GM19395 (cell line): Measurements from ENCODE around the gene CACNA1C.
"Not testable (repeated sequence)": the region's sequence is repeated elsewhere in the genome, so short reads cannot be mapped to it uniquely, and the experiment has no call there.

ENCODE experiments used
- ATAC-seq: cut with Tn5 transposase; IDR thresholded peaks from one replicate; pipeline ENCODE4 v1.9.1; 2021; ENCODE audit warnings: mild to moderate bottlenecking, moderate library complexity; ENCODE audit not compliant: unreplicated experiment

CACNA1C gene

DNA sequence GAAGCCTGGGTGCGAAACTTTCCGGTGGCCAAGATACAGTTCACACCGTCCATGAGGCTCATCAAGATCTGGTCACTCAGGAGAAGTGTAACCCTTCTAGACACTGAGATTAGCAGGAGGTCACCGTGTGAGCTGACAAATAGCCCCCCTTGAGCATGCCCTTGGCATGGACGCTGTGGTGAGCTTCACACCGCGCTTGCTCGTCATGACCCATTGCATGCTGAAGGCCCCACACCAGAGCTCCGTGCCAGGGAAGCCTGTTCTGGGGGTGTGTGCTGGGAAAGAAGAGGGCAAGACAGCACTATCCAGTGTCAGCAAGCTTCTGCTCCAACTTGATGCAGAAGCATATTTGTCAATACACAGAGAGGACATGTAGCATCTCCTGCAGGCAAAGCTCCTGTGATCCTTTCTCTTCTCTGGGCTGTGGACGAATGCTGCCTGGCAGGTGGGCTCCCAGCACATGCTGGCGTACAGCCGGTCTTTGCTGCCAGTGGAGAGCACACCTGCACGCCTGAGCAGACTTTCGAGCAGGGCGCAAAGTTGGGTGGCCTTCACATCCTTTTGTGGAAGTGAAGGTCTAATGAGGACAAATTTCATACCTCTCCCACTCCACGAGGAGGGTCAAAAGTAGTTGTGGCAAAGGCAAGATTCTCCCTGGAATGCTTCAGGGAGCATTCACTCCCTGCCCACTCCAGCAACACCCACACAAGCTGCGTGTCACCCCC is 615.1 kb downstream of the CACNA1C start:
- no peak for ATAC-seq

DNA sequence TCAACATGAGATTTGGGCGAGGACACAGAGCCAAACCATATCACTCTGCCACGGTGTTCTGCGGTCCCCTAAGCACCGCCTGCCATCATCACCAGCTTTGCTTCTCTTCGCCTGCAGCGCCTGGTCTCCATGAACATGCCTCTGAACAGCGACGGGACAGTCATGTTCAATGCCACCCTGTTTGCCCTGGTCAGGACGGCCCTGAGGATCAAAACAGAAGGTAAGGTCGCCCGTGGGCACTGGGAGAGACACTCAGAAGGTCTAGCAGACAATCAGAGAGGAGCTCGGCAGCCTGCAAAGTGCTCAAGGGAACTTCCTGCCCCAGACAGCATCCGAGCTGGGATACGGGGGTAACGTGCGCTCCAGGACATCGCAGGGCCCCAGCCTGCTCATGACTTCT is 616.0 kb downstream of the CACNA1C start:
- no peak for ATAC-seq

DNA sequence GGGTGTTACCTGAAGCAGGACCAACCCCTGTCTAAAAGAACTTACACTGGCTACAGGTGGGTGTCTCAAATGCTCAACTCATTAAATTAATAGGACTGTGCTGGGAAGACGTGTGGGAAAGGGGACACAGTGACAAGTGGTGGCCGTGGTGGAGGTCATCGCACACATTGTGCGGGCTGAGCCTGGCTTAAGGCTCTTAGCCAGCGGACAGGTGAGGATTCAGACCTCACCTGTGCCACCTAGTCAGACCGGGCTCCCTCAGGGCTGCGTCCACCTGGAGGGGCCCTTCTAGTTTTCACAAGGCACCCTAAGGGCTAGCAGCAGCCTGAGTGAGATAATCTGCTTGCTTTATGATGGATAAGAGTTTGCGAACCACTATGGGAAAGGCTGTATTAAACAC is 616.8 kb downstream of the CACNA1C start:
- no peak for ATAC-seq

DNA sequence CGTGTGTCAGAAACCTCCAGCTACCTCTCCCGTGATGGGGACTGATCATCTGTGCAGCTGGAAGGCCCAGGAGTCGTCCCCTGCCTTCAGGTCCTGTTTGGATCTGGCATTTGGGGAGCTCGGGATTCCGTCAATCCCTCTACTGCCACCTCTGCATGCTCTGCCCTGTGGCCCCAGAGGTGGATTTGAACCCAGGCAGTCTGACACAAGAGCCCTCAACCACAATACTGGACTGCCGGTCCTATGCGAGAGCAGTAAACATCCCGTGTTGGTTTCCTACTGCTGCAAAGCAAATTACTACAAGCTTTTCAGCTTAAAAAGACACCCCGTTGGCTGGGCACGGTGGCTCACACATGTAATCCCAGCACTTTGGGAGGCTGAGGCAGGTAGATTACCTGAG is 620.1 kb downstream of the CACNA1C start:
- ATAC-seq = no peak

DNA sequence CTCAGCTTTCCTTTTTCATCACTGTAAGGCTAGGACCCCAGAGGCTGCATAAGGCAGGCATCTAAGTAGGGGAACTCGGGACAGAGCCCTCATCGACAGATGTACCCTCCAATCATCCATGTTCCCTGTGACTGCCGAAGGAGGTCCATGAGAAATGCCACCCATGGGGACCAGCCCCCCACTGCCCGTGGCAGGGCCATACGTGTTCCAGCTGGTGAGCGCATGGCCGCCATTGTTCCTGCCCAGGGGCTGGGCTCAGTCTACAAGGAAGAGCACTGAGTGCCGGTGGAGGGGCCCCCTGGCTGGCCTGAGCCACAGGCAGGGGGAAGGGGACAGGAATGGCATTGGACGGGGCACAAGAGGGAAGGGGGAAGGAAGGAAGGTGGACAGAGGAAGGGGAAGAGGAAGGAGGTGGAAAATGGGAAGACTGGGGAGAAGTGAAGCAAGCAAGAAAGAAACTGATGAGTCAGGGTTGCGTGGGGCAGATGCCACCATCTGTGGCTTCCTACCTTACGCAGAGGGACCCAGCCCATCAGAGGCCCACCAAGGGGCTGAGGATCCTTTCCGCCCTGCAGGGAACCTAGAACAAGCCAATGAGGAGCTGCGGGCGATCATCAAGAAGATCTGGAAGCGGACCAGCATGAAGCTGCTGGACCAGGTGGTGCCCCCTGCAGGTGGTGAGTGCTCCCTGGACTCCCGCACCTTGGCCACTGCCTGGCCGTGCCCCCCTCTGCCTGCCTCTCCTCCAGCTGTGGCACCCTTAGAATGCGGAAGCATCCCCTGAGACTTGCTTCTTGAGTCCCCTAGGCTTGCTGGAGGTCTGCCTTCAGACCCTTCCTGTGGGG is 621.4 kb downstream of the CACNA1C start:
- ATAC-seq = no peak

DNA sequence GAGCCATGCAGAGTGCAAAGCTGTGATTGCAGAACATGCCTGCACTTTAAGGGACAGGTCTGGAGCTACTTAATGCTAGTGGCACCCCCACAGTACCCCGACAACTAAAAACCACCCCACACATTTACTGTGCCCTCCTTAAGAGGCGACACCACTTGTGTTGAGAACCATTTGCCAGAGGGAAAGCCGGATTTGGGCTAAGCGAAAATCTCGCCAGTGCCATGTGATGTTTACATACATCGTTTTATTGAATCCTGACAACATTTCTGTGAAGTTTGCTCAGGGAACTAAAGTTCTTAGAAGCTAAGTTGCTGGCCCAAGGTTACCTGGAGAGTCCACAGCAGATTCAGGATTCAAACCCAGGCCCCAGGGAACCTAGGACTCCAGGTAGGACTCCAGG is 623.0 kb downstream of the CACNA1C start:
- no peak for ATAC-seq

DNA sequence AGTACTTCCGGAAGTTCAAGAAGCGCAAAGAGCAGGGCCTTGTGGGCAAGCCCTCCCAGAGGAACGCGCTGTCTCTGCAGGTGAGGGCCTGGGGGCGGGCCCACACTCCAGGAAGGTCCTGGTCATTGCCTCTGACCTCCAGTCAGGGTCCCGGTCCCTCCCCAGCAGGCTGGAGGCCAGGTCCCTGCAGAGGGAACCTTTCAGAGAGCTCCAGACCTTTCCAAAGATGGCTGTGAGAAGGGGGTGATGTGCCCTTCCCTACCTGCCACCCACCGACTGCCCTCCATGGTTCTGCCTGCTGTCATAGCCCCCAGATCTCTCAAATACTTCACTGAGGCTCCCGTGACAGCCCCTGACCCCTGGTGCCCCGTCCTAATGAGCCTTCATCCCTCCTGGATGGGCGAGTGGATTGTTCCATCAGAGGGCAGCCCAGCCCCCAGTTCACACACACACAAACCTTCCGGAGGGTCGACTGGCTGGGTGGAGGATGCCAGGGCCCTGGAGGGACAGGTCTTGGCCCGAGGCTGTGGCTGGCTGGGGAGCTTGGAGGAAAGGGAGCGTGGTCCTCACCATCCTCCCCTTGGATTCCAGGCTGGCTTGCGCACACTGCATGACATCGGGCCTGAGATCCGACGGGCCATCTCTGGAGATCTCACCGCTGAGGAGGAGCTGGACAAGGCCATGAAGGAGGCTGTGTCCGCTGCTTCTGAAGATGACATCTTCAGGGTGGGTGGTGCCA is 624.5 kb downstream of the CACNA1C start:
- ATAC-seq = no peak

DNA sequence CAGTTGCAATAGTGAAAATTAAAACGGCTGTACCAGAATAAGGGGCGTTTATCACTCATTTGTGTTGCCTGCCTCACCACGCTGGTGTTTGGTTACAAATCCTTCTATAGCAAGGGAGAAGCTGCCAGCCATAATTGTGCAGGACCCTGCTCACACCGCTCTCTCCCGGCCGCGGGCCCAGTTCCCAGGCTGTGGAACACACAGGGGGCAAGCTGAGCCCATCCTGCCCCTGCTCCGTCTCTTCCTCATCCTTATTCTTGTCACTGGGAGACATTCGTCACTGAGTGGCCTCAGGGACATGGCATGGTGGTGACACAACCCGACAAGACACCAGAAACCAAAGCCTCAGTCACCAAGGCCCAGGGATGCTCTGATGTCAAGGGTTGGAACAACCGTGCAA is 625.6 kb downstream of the CACNA1C start:
- ATAC-seq = no peak

DNA sequence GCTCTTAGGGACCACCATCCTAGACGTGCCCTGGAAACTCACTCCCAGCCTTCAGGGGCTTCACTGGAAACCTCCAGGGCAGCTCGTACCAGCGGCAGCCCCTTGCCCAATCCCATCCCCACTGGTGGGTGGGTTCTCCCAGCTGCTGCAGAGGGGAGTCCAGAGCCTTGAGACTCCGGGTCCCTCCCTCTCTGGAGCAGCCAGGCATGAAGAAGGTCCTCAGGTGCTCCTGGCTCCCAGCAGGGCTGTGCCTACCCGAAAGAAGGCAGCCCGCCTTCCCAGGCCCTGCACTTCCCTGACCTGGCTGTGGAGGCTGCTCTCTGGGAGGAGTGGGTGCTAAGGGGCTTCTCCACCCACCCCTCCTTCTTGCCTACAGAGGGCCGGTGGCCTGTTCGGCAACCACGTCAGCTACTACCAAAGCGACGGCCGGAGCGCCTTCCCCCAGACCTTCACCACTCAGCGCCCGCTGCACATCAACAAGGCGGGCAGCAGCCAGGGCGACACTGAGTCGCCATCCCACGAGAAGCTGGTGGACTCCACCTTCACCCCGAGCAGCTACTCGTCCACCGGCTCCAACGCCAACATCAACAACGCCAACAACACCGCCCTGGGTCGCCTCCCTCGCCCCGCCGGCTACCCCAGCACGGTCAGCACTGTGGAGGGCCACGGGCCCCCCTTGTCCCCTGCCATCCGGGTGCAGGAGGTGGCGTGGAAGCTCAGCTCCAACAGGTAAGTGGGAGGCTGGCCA is 626.5 kb downstream of the CACNA1C start:
- no peak for ATAC-seq

DNA sequence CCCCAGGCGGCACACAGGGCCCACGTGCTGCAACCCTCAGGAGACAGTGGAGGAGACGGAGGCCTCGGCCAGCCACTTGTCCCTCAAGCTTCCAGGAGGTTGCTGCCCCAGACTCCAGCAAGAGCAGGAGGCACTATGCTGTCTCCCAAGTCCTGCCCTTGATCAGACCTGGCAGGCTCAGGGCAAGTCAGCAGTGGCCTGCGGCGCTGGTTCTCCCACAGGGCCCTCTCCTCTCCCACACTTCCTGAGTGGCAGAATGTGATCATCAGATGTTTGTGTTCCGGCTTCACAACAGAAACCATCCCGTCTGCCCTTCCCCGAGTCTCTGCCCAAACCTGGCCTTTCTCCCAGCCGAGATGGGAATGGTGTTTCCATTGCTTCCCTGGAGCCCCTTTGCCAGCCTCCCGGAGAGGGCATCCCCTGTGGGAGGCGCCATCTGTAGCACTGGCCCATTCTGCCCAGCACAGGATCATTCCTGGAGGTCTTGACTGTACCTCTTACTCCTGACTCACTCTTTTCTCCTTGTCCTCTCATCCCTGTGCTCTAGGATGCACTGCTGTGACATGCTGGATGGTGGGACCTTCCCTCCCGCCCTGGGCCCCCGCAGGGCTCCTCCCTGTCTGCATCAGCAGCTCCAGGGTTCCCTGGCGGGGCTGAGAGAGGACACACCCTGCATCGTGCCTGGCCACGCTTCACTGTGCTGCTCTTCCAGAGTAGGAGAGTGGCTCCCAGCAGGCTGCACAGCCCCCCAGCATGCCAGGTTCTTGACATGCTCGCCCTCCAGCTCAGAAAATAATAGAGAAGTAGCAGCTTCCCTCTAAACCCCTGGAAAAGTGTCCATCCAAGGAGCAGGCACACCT is 627.3 kb downstream of the CACNA1C start:
- no peak for ATAC-seq

DNA sequence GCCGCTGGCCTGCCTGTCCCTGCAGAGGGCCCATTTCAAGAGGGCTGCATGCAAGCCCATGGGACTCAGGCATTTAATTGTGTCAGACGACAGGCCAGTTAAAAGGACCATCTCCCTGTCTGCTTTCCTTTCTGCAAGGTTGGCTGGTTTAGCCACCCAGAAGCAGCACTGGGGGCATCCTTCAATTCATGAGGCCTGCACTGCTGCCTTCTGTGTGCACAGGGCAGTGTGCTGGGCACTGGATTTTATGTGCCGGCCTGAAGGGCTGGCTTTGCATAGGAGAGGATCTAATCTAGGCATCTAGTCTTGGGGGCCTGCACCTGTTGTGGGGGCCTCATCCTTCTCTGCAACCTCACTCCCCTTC is 627.9 kb downstream of the CACNA1C start:
- ATAC-seq = no peak

DNA sequence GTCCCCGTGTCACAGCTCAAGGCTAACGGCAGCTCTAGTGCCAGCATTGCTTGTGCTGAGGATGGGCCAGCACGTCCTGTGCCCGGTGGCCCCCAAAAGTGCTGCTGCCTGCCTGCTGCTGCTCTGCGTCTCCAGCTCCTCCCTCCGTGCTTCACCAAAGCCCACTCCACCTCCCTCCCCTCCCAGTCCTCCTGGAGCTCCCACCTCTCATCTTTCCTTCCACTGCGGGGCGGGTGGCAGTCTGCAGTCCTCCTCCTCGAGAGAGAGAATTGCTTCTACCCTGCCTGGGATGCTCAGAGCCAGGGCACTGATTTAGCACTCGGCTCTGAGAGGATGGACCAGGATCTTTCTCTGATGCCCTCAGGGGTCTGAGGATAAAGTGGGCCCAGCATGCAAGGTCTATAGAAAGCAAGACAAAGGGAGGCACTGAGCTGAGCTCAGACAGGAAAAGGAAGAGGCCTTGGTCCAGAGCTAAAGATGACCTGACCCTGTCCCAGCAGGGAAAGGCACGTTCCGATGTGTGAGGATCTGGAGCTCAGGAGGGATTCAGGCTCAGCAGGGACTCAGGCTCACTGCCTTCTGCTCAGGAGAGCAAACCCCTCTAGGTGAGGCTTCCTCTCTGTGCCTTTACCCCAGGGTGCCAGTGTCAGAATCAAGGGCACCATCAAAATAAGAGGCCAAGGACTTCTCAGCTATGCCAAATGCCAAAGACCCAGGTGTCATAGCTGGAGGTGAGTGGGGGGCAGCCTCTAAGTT is 628.8 kb downstream of the CACNA1C start:
- ATAC-seq = no peak

DNA sequence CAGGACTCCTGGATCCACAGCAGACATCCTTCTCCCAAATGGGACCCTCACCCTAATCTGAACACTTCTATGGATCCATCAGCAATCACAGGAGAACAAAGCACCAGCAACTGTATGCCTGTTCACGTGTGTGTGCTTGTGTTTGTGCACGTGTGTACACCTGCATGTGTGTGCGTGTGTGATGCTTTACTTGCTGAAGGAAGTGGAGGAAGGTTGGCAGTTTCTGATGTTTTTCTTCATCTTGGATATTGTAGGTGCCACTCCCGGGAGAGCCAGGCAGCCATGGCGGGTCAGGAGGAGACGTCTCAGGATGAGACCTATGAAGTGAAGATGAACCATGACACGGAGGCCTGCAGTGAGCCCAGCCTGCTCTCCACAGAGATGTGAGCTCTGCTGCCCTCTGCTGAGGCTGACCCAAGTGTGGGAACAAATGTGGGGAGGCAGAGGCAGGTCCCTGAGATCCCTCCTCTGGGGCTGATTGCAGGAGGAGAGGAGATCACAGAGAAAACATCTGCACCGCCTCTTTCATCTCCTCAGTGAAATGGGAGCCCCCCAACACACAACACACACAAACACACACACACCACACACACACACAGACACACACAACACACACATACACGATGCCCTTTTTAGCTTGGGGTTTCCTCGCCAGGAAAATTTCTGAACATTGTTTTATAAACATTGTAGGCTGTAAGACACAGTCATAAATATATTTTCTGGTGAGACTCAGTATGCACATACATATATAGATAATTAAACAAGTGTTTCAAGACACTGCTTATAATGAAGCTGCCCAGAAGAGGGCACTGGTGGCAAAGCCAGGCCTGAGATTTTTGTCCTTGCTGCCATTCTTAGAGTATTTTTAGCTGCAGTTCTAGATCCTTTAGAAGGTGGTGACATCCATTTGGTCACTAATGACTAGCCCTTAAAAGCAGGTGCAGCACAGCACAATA is 629.8 kb downstream of the CACNA1C start:
- no peak for ATAC-seq

DNA sequence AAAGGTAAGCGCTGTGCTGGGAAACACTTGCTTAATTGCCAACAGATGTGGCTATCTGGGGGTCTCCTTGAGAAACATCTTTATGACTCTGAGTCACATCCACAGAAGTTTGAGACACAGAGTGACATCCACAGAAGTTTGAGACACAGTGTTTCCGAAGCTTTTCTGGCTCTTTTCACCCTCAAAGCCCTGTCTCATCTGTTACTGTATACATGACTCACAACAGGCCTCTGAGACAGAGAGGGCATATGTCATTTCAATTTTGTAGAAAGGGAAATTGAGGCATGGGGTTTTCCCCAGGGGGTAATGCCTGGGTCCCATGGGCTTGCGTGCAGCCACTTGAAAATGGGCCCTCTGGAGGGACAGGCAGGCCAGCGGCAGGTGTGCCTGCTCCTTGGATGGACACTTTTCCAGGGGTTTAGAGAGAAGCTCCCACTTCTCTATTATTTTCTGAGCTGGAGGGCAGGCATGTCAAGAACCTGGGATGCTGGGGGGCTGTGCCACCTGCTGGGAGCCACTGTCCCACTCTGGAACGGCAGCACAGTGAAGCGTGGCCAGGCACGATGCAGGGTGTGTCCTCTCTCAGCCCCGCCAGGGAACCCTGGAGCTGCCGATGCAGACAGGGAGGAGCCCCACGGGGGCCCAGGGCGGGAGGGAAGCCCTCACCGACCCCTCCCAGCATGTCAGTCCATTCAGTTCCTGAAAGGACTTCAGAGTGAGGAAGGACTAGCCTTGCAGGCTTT is 630.7 kb downstream of the CACNA1C start:
- ATAC-seq = no peak

DNA sequence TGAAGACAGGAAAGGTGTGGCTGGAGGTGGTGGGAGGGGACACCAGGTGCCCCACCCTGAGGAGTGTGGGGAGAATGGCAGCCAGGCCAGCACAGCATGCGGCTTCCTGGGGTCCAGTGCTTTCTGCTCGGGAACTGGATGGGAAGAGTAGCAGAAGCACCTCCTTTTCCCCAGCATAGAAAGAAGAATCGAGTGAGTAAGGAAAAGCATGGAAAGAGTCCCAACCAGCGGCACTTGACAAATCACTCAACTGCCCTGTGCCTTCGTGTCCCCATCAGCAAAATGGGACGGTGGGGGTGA is 631.2 kb downstream of the CACNA1C start:
- ATAC-seq = not testable (repeated sequence)

DNA sequence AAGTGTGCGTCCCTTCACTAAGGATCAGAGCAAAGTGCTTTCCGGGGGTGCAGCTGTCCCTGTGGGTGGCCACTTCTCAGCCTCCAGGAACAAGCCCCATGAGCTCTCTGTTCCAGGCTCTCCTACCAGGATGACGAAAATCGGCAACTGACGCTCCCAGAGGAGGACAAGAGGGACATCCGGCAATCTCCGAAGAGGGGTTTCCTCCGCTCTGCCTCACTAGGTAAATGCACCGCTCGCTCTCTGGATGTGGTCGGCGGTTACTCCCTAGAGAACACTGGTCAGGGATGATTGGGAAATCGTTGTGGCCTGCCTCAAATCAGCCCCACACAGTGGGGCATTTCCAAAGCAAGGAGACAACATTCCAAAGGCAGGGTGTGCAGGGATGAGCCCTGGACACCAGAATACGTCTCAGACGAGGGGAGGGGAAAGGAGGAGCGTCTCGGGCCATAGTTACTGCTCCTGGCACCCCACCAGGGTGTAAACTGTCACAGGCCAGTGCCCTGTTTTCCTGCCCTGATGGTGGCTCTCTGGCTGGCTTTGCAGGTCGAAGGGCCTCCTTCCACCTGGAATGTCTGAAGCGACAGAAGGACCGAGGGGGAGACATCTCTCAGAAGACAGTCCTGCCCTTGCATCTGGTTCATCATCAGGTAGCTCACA is 633.0 kb downstream of the CACNA1C start:
- not testable (repeated sequence) for ATAC-seq

DNA sequence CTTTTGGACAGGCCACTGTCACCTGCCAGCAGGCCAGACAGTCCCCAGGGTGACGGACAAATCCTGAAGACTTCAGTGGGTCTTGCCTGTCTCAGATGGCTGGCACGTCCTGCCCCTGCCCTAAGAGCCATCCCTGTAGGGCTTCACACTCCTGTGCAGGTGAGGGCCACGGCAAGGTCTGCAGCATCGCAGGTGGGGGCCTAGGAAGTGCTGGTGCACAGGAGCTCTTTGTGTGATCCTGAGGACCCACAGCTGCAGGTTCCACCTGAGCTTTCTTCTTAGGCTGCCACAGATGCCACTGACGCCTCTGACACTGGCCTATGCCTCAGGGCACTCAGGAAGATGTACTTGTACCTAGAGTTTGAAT is 633.5 kb downstream of the CACNA1C start:
- ATAC-seq = no peak
